DND-41 (cell line): Measurements from ENCODE around the gene MFAP3L.

Experiments
- ATAC-seq: fragments of 200-7000 bp; cut with Tn5 transposase; 3 replicates; pipeline ENCODE4 v1.9.1; 2021; ENCODE audit warnings: low read depth; ENCODE audit not compliant: insufficient read depth
- DNase-seq: peaks from one replicate; pipeline ENCODE4 v3.0.0-alpha.2; 2020
- H2AFZ ChIP-seq: 2 replicates; pipeline ENCODE4 v1.6.0; 2012; ENCODE audit warnings: low read depth, low read length
- H3K27ac ChIP-seq: 2 replicates; pipeline ENCODE4 v1.5.1; 2012; ENCODE audit warnings: low read length, inconsistent platforms
- H3K27me3 ChIP-seq: fragments of 200-600 bp; sonication (generic); 2 replicates; pipeline ENCODE4 v1.6.0; 2012; ENCODE audit warnings: low read length, mild to moderate bottlenecking, inconsistent platforms; ENCODE audit not compliant: insufficient read depth, poor library complexity
- H3K36me3 ChIP-seq: 2 replicates; pipeline ENCODE4 v1.5.1; 2012; ENCODE audit warnings: low read length, inconsistent platforms; ENCODE audit not compliant: insufficient read depth
- H3K4me1 ChIP-seq: 2 replicates; pipeline ENCODE4 v1.5.1; 2012; ENCODE audit warnings: mild to moderate bottlenecking, low read length; ENCODE audit not compliant: insufficient read depth
- H3K4me2 ChIP-seq: 2 replicates; pipeline ENCODE4 v1.6.0; 2012; ENCODE audit warnings: mild to moderate bottlenecking, moderate library complexity, low read length, inconsistent platforms; ENCODE audit not compliant: insufficient read depth
- H3K4me3 ChIP-seq, 2 experiments: fragments of 200-600 bp in 1 of 2; shearing (Covaris generic) in 1 of 2; 2 replicates each; pipeline ENCODE4 v1.5.1; 2012 to 2016; ENCODE audit warnings: inconsistent platforms in 2 of 2, low read length in 2 of 2, mild to moderate bottlenecking in 2 of 2, low read depth in 1 of 2, moderate library complexity in 1 of 2
- H3K79me2 ChIP-seq: 2 replicates; pipeline ENCODE4 v1.6.0; 2012; ENCODE audit warnings: low read length, inconsistent platforms; ENCODE audit not compliant: insufficient read depth
- H3K9ac ChIP-seq: 2 replicates; pipeline ENCODE4 v1.6.0; 2012; ENCODE audit warnings: low read depth, mild to moderate bottlenecking, inconsistent platforms, low read length, moderate library complexity
- H3K9me3 ChIP-seq: 2 replicates; pipeline ENCODE4 v1.5.1; 2012; ENCODE audit warnings: low read length, moderate library complexity, mild to moderate bottlenecking, inconsistent platforms; ENCODE audit not compliant: insufficient read depth, severe bottlenecking
- H4K20me1 ChIP-seq: 2 replicates; pipeline ENCODE4 v1.6.0; 2012; ENCODE audit warnings: low read length; ENCODE audit not compliant: insufficient read depth
- EZH2 ChIP-seq: IDR thresholded peaks from 3 replicates; pipeline ENCODE4 v1.6.1; 2012; ENCODE audit warnings: borderline replicate concordance, low read depth, mild to moderate bottlenecking, moderate library complexity, low read length, inconsistent platforms; ENCODE audit not compliant: severe bottlenecking
- TF ChIP-seq, protein P1 (sequence below): IDR thresholded peaks from 2 replicates; pipeline ENCODE4 v1.5.1; 2012; ENCODE audit warnings: borderline replicate concordance, low read length, moderate library complexity, mild to moderate bottlenecking; ENCODE audit not compliant: poor library complexity, severe bottlenecking; ENCODE audit errors: extremely low read depth

Gene MFAP3L

DNA sequence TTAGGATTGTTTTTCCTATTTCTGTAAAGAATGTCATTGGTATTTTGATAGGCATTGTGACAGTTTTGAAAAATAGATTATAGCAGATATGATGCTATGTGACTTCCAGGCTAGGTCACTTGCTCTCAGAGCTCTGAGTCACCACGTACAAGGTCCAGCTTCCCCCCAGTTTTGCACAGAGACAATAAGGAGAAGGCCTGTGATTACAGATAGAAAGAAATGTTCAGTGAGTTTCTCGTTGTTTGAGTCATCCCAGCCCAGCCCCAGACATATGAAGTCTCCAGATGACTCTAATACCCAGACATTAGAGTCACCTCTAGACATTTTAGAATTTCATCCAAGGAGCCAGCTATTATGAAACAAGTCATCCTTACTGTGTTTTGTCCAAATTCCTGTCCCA lies 57.2 kb downstream of the MFAP3L start:
- no peak overlapping the region for H3K4me3 ChIP-seq

DNA sequence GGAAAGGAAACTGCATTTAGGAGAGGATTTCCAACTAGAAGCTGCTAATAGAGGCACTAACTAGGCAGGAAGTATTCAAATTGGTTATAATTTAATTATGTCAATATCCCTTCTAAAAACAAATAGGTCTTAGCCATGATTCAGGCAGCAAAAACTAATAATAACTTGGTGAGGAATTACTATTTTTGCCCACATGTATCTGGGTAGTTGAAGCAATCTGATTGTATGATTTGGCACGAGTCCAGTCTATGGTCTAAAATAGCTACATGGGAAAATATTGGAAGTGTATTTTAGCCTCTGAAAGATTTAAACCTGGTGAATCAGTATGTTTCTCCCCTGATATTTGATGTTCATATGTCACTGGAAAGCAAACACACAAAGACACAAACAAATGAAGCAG lies 62.2 kb downstream of the MFAP3L start:
- H3K79me2 ChIP-seq, result no peaks in the 10 kb centered on the region
- no peak overlapping the region for H3K4me3 ChIP-seq
- no peaks in the 10 kb centered on the region for H3K4me1 ChIP-seq
- ATAC-seq, result no peak
- H3K36me3 ChIP-seq, result no peaks in the 10 kb centered on the region
- no peak overlapping the region for H3K9ac ChIP-seq
- H2AFZ ChIP-seq, result no peak overlapping the region
- DNase-seq, result no peak
- H3K27ac ChIP-seq, result no peak overlapping the region
- no peaks in the 10 kb centered on the region for H3K27me3 ChIP-seq
- no peak overlapping the region for H3K4me2 ChIP-seq
- H3K9me3 ChIP-seq, result no peaks in the 10 kb centered on the region
- TF ChIP-seq, protein P1, sequence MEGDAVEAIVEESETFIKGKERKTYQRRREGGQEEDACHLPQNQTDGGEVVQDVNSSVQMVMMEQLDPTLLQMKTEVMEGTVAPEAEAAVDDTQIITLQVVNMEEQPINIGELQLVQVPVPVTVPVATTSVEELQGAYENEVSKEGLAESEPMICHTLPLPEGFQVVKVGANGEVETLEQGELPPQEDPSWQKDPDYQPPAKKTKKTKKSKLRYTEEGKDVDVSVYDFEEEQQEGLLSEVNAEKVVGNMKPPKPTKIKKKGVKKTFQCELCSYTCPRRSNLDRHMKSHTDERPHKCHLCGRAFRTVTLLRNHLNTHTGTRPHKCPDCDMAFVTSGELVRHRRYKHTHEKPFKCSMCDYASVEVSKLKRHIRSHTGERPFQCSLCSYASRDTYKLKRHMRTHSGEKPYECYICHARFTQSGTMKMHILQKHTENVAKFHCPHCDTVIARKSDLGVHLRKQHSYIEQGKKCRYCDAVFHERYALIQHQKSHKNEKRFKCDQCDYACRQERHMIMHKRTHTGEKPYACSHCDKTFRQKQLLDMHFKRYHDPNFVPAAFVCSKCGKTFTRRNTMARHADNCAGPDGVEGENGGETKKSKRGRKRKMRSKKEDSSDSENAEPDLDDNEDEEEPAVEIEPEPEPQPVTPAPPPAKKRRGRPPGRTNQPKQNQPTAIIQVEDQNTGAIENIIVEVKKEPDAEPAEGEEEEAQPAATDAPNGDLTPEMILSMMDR, result no peak
- no peak for TF ChIP-seq EZH2
- H4K20me1 ChIP-seq, result no peaks in the 10 kb centered on the region

More for the DNA sequence above, 57.2 kb downstream of the MFAP3L start:
- Histone ChIP-seq H3K27me3 (no peaks in the 10 kb centered on the region), H3K9ac (no peak overlapping the region), H3K4me1 (no peaks in the 10 kb centered on the region), H3K4me2 (no peak overlapping the region), H3K9me3 (no peaks in the 10 kb centered on the region), H3K79me2 (no peaks in the 10 kb centered on the region), H4K20me1 (no peaks in the 10 kb centered on the region), H3K36me3 (no peaks in the 10 kb centered on the region), H2AFZ (no peak overlapping the region), H3K27ac (no peak overlapping the region)
- DNase-seq, result no peak
- no peak for ATAC-seq
- TF ChIP-seq EZH2, result no peak
- TF ChIP-seq, protein P1, result no peak

DNA sequence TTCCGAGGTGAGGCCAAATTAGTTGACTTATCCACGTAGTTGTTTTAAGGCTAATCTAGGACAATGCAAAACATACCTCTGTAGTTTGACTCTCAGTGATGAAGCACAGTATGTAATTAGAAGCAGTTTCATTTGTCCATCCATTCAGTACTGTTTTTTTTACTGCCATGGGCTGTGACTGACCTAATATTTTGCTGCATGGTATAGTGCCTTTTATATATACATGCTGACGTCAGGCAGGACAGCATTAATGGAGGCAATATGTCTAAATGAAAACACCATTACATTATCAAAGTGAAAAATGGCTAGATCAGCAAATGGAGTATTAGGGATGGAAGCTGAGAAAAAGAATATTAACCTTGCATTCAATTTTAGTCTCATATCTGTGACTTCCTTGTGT lies 66.9 kb downstream of the MFAP3L start:
- Histone ChIP-seq H3K36me3 (no peaks in the 10 kb centered on the region), H3K27ac (no peak overlapping the region), H3K9ac (no peak overlapping the region), H3K4me3 (no peak overlapping the region), H3K4me1 (no peaks in the 10 kb centered on the region), H3K27me3 (no peaks in the 10 kb centered on the region), H4K20me1 (no peaks in the 10 kb centered on the region), H2AFZ (no peak overlapping the region), H3K9me3 (no peaks in the 10 kb centered on the region), H3K79me2 (no peaks in the 10 kb centered on the region), H3K4me2 (no peak overlapping the region)
- no peak for ATAC-seq
- TF ChIP-seq, protein P1, result no peak
- TF ChIP-seq EZH2, result no peak
- DNase-seq, result no peak

DNA sequence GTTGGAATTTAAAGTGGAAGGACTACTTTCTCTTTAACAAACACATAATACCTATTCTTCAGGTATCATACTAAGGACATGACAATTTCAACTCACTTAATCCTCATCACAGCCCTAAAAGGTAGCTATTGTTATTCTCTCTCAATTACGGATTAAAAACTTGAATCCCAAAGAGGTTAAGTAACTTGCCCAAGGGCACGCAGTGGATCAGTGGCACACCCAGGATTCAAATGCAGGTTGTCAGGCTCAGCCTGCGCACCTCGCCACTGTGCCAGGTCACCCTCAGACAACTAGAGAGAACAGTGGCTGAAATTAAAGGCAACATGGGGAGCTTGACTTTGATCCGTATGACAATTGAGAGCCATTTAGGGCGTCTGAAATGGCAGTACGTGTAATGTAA lies 67.6 kb downstream of the MFAP3L start:
- H3K27me3 ChIP-seq, result no peaks in the 10 kb centered on the region
- H3K4me2 ChIP-seq, result no peak overlapping the region
- H3K9ac ChIP-seq, result no peak overlapping the region
- ATAC-seq (no peak), DNase-seq (no peak)
- no peak overlapping the region for H3K27ac ChIP-seq
- H3K4me1 ChIP-seq, result no peaks in the 10 kb centered on the region
- H2AFZ ChIP-seq, result no peak overlapping the region
- H3K9me3 ChIP-seq, result no peaks in the 10 kb centered on the region
- no peak overlapping the region for H3K4me3 ChIP-seq
- H4K20me1 ChIP-seq, result no peaks in the 10 kb centered on the region
- no peaks in the 10 kb centered on the region for H3K36me3 ChIP-seq
- TF ChIP-seq, protein P1, result no peak
- TF ChIP-seq EZH2, result no peak
- no peaks in the 10 kb centered on the region for H3K79me2 ChIP-seq
